NCI-H69 (cell line): ENCODE data around the gene TCFL5.

ENCODE experiments used
- DNase-seq: peaks from one replicate; lab custom pipeline; 2025; lab: John Stamatoyannopoulos, UW

The TCFL5 gene

GRCh38 chr20:62796699-62797491, 64.7 kb downstream of the TCFL5 start:
- DNase-seq, result no peak

DNA sequence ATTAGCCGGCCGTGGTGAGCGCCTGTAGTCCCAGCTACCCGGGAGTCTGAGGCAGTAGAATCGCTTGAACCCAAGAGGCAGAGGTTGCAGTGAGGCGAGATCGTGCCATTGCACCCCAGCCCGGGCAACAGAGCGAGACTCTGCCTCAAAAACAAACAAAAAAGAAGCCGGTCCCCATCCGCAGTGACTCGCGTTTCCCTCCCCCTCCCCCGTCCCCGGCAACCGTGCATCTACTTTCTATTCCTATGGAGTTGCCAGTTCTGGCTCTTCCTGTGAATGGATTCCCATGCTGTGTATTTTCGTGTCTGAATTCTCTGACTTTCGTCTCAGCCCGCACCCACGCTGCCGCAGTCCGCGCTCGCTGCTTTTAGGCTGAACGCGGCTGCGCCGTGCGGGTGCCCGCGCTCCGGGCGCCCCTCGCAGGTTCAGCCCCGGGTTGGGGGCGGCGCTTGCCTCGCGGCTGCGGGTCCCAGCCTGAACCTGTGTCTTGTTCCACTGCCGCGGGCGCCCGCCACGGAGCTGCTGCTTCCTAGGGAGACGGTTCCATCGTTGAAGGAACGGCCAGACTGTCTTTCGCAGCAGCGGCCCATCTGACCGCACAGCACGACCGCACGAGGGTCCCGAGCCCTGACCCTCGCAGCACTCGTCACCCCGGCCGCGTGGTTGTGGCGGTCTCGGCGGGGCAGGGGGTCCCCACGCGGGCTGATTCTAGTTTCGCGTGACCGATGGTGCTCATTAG, 66.4 kb downstream of the TCFL5 start:
- peak; percentile 83 for DNase-seq

DNA sequence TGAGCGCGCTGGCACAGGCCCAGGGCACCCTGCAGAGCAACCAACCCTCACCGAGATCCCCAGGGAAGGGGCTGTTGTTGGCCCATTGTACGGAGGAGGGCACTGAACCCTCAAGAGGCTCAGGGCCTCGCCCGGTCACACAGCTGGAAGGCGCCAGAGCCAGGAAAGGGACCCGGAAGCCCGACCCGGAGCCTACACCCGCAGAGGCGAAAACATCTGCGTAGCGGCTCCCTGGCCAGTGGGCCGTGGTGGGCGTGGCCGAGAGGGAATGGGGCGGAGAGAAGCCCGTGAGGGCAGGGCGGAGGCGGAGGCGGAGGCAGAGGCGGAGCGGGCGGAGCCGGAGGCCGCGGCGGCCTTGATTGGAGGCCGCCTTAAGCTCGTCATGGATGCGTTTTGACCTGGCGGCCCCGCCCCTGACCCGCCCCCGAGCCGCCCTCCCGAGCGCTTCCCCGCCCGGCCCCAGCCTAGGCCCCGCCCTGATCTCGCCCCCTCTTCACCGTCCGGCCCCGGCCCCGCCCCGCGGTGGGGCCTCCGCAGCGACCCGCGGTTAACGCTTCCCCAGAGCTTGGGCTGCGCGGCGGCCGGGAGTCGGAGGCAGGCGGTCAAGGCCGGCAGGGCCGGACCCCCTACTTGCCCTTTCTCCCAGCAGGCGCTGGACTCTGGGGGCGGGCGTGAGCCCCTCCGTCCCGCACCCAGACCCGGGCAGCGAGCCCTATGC, 67.5 kb downstream of the TCFL5 start:
- peak; percentile 93 for DNase-seq

GRCh38 chr20:62793757-62794006, 67.9 kb downstream of the TCFL5 start:
- DNase-seq, result no peak

GRCh38 chr20:62792940-62793756, 68.5 kb downstream of the TCFL5 start:
- peak; percentile 39 for DNase-seq

- no peak for DNase-seq
Measured at GRCh38 chr20:62792182-62792939, 69.3 kb downstream of the TCFL5 start.

- peak; percentile 88 for DNase-seq
Measured at GRCh38 chr20:62791301-62792181, 70.1 kb downstream of the TCFL5 start.
